ENCODE measurements around the gene CPNE5.

GRCh38 chr6:36772397-36772796 is 66.8 kb downstream of the CPNE5 start:
- TF ChIP-seq REST (IDR thresholded peaks at IDR 0.05; ENCODE audit: borderline replicate concordance) (no peak), REST (CRISPR knock-in tag; IDR thresholded peaks at IDR 0.05; ENCODE audit: low read depth) (no peak), POLR2AphosphoS5 (IDR thresholded peaks at IDR 0.05; ENCODE audit: control insufficient read depth, insufficient read depth, low read depth, low read length) (no peak), ZNF740 (CRISPR knock-in tag; IDR thresholded peaks at IDR 0.05) (no peak), ZNF740 (tag; IDR thresholded peaks at IDR 0.05) (no peak), GTF2F1 (IDR thresholded peaks at IDR 0.05; ENCODE audit: low read depth, low read length) (no peak), THRA (IDR thresholded peaks at IDR 0.05) (no peak), YY1 (IDR thresholded peaks at IDR 0.05; ENCODE audit: borderline replicate concordance in 1 of 3, control insufficient read depth in 1 of 3, extremely low read depth in 1 of 3, insufficient read depth in 3 of 3, insufficient read length in 1 of 3, insufficient replicate concordance in 2 of 3, low read depth in 1 of 3, low read length in 2 of 3) (no peak)
- TF ChIP-seq, protein P1, sequence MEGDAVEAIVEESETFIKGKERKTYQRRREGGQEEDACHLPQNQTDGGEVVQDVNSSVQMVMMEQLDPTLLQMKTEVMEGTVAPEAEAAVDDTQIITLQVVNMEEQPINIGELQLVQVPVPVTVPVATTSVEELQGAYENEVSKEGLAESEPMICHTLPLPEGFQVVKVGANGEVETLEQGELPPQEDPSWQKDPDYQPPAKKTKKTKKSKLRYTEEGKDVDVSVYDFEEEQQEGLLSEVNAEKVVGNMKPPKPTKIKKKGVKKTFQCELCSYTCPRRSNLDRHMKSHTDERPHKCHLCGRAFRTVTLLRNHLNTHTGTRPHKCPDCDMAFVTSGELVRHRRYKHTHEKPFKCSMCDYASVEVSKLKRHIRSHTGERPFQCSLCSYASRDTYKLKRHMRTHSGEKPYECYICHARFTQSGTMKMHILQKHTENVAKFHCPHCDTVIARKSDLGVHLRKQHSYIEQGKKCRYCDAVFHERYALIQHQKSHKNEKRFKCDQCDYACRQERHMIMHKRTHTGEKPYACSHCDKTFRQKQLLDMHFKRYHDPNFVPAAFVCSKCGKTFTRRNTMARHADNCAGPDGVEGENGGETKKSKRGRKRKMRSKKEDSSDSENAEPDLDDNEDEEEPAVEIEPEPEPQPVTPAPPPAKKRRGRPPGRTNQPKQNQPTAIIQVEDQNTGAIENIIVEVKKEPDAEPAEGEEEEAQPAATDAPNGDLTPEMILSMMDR (IDR thresholded peaks at IDR 0.05 in 2 of 3, conservative IDR thresholded peaks at IDR 0.05 in 1 of 3; ENCODE audit: insufficient read depth in 2 of 3, low read depth in 1 of 3, low read length in 3 of 3), result no peak
